ENCODE results near the gene PRDM15. TPM values are rescaled to one million over a fixed set of nuclear protein-coding genes. Genes with fewer than 3 reads are reported as not detected.
"Not testable (repeated sequence)": the region's sequence is repeated elsewhere in the genome, so short reads cannot be mapped to it uniquely, and the experiment has no call there.

The PRDM15 gene
- total RNA-seq, 1 donor from 2014 or later = 16.2 TPM

GRCh38 chr21:41792711-41793110 is 86.4 kb downstream of the PRDM15 start:
- no peak for DNase-seq (ENCODE audit: low spot score)
- no peaks in the 10 kb centered on the region for H3K4me1 Mint-ChIP-seq (ENCODE audit: low read depth)
- intact Hi-C loops (cut with micrococcal nuclease) = no loop called here
- H3K27me3 Mint-ChIP-seq (ENCODE audit: low read depth) = peaks cover 7% of the 10 kb centered on the region
- no peak overlapping the region for H3K27ac Mint-ChIP-seq
- H3K36me3 Mint-ChIP-seq (ENCODE audit: low read depth) = no peaks in the 10 kb centered on the region
- no peak overlapping the region for H3K4me3 Mint-ChIP-seq (ENCODE audit: low read depth)
- peaks cover 26% of the 10 kb centered on the region for H3K9me3 Mint-ChIP-seq

GRCh38 chr21:41786509-41786987 is 92.6 kb downstream of the PRDM15 start:
- Mint-ChIP-seq H3K4me1 (ENCODE audit: low read depth) (peaks cover 9% of the 10 kb centered on the region), H3K36me3 (ENCODE audit: low read depth) (no peaks in the 10 kb centered on the region), H3K9me3 (no peaks in the 10 kb centered on the region), H3K27me3 (ENCODE audit: low read depth) (peaks cover 31% of the 10 kb centered on the region), H3K27ac (no peak overlapping the region), H3K4me3 (ENCODE audit: low read depth) (no peak overlapping the region)
- intact Hi-C loops (cut with micrococcal nuclease) = no loop called here
- DNase-seq (ENCODE audit: low spot score) = no peak

GRCh38 chr21:41785262-41785661 is 93.9 kb downstream of the PRDM15 start:
- H3K4me1 Mint-ChIP-seq (ENCODE audit: low read depth); H3K36me3 Mint-ChIP-seq (ENCODE audit: low read depth); DNase-seq (ENCODE audit: low spot score); H3K27ac Mint-ChIP-seq; H3K4me3 Mint-ChIP-seq (ENCODE audit: low read depth); H3K9me3 Mint-ChIP-seq; intact Hi-C loops (cut with micrococcal nuclease): not testable (repeated sequence)
- H3K27me3 Mint-ChIP-seq (ENCODE audit: low read depth) = peaks cover 40% of the 10 kb centered on the region

GRCh38 chr21:41784456-41785102 is 94.6 kb downstream of the PRDM15 start:
- no peak overlapping the region for H3K4me3 Mint-ChIP-seq (ENCODE audit: low read depth)
- H3K9me3 Mint-ChIP-seq = no peaks in the 10 kb centered on the region
- H3K4me1 Mint-ChIP-seq (ENCODE audit: low read depth) = peaks cover 10% of the 10 kb centered on the region
- H3K36me3 Mint-ChIP-seq (ENCODE audit: low read depth) = no peaks in the 10 kb centered on the region
- no peak overlapping the region for H3K27ac Mint-ChIP-seq
- peaks cover 44% of the 10 kb centered on the region for H3K27me3 Mint-ChIP-seq (ENCODE audit: low read depth)
- intact Hi-C loops (cut with micrococcal nuclease) = no loop called here
- no peak for DNase-seq (ENCODE audit: low spot score)

GRCh38 chr21:41783476-41784180 is 95.5 kb downstream of the PRDM15 start:
- DNase-seq (ENCODE audit: low spot score) = no peak
- intact Hi-C loops (cut with micrococcal nuclease) = no loop called here
- Mint-ChIP-seq H3K9me3 (no peaks in the 10 kb centered on the region), H3K4me3 (ENCODE audit: low read depth) (no peak overlapping the region), H3K4me1 (ENCODE audit: low read depth) (peaks cover 10% of the 10 kb centered on the region), H3K27me3 (ENCODE audit: low read depth) (peaks cover 46% of the 10 kb centered on the region), H3K36me3 (ENCODE audit: low read depth) (no peaks in the 10 kb centered on the region), H3K27ac (no peak overlapping the region)

- H3K27me3 Mint-ChIP-seq (ENCODE audit: low read depth) = peaks cover 50% of the 10 kb centered on the region
Measured at GRCh38 chr21:41781050-41781410, 98.1 kb downstream of the PRDM15 start.

GRCh38 chr21:41780337-41781049 is 98.7 kb downstream of the PRDM15 start:
- Mint-ChIP-seq H3K36me3 (ENCODE audit: low read depth) (no peaks in the 10 kb centered on the region), H3K9me3 (no peaks in the 10 kb centered on the region), H3K27ac (no peak overlapping the region), H3K4me1 (ENCODE audit: low read depth) (peaks cover 10% of the 10 kb centered on the region), H3K4me3 (ENCODE audit: low read depth) (no peak overlapping the region), H3K27me3 (ENCODE audit: low read depth) (peaks cover 55% of the 10 kb centered on the region)
- intact Hi-C loops (cut with micrococcal nuclease) = no loop called here
- no peak for DNase-seq (ENCODE audit: low spot score)

More at GRCh38 chr21:41781050-41781410, 98.1 kb downstream of the PRDM15 start:
- Mint-ChIP-seq H3K4me3 (ENCODE audit: low read depth) (no peak overlapping the region), H3K36me3 (ENCODE audit: low read depth) (no peaks in the 10 kb centered on the region), H3K9me3 (no peaks in the 10 kb centered on the region), H3K27ac (no peak overlapping the region), H3K4me1 (ENCODE audit: low read depth) (peaks cover 10% of the 10 kb centered on the region)
- intact Hi-C loops (cut with micrococcal nuclease) = no loop called here
- DNase-seq (ENCODE audit: low spot score) = no peak

GRCh38 chr21:41779659-41780058 is 99.5 kb downstream of the PRDM15 start:
- no peaks in the 10 kb centered on the region for H3K9me3 Mint-ChIP-seq
- no peak overlapping the region for H3K27ac Mint-ChIP-seq
- H3K36me3 Mint-ChIP-seq (ENCODE audit: low read depth) = no peaks in the 10 kb centered on the region
- DNase-seq (ENCODE audit: low spot score) = no peak
- intact Hi-C loops (cut with micrococcal nuclease) = no loop called here
- H3K4me3 Mint-ChIP-seq (ENCODE audit: low read depth) = no peak overlapping the region
- H3K4me1 Mint-ChIP-seq (ENCODE audit: low read depth) = peaks cover 10% of the 10 kb centered on the region
- H3K27me3 Mint-ChIP-seq (ENCODE audit: low read depth) = peaks cover 60% of the 10 kb centered on the region

- Mint-ChIP-seq H3K27ac (no peak overlapping the region), H3K27me3 (ENCODE audit: low read depth) (peaks cover 63% of the 10 kb centered on the region), H3K36me3 (ENCODE audit: low read depth) (no peaks in the 10 kb centered on the region), H3K9me3 (no peaks in the 10 kb centered on the region), H3K4me3 (ENCODE audit: low read depth) (no peak overlapping the region), H3K4me1 (ENCODE audit: low read depth) (peaks cover 9% of the 10 kb centered on the region)
- DNase-seq (ENCODE audit: low spot score) = no peak
- intact Hi-C loops (cut with micrococcal nuclease) = no loop called here
Measured at GRCh38 chr21:41778930-41779600, 100.1 kb downstream of the PRDM15 start.

- H3K4me1 Mint-ChIP-seq (ENCODE audit: low read depth) = peaks cover 2% of the 10 kb centered on the region
- no peaks in the 10 kb centered on the region for H3K9me3 Mint-ChIP-seq
- DNase-seq (ENCODE audit: low spot score) = no peak
- no peak overlapping the region for H3K4me3 Mint-ChIP-seq (ENCODE audit: low read depth)
- intact Hi-C loops (cut with micrococcal nuclease) = no loop called here
- peaks cover 61% of the 10 kb centered on the region for H3K27me3 Mint-ChIP-seq (ENCODE audit: low read depth)
- no peak overlapping the region for H3K27ac Mint-ChIP-seq
- H3K36me3 Mint-ChIP-seq (ENCODE audit: low read depth) = no peaks in the 10 kb centered on the region
Measured at GRCh38 chr21:41777951-41778815, 101.0 kb downstream of the PRDM15 start.

GRCh38 chr21:41776778-41777177 is 102.4 kb downstream of the PRDM15 start:
- Mint-ChIP-seq H3K27me3 (ENCODE audit: low read depth) (peaks cover 65% of the 10 kb centered on the region), H3K27ac (no peak overlapping the region), H3K9me3 (no peaks in the 10 kb centered on the region), H3K4me3 (ENCODE audit: low read depth) (no peak overlapping the region), H3K36me3 (ENCODE audit: low read depth) (no peaks in the 10 kb centered on the region), H3K4me1 (ENCODE audit: low read depth) (peaks cover 2% of the 10 kb centered on the region)
- intact Hi-C loops (cut with micrococcal nuclease) = no loop called here
- DNase-seq (ENCODE audit: low spot score) = no peak

- intact Hi-C loops (cut with micrococcal nuclease) = no loop called here
- H3K27ac Mint-ChIP-seq = no peak overlapping the region
Measured at GRCh38 chr21:41775149-41775472, 104.0 kb downstream of the PRDM15 start.

More at GRCh38 chr21:41775149-41775472, 104.0 kb downstream of the PRDM15 start:
- H3K27me3 Mint-ChIP-seq (ENCODE audit: low read depth) = peaks cover 65% of the 10 kb centered on the region
- peaks cover 2% of the 10 kb centered on the region for H3K4me1 Mint-ChIP-seq (ENCODE audit: low read depth)
- no peaks in the 10 kb centered on the region for H3K9me3 Mint-ChIP-seq
- H3K36me3 Mint-ChIP-seq (ENCODE audit: low read depth) = no peaks in the 10 kb centered on the region
- H3K4me3 Mint-ChIP-seq (ENCODE audit: low read depth) = no peak overlapping the region
- no peak for DNase-seq (ENCODE audit: low spot score)
